ENCODE measurements around the gene NCAM1.

GRCh38 chr11:113315811-113316210 lies 354.6 kb downstream of the NCAM1 start:
- no peak for TF ChIP-seq CTCF (IDR thresholded peaks at IDR 0.05)
- TF ChIP-seq ZFX (IDR thresholded peaks at IDR 0.05; ENCODE audit: borderline replicate concordance), result no peak

Measured in 22Rv1 (cell line).